GM21423 (cell line): ENCODE measurements around the gene ZNF652.

Experiments used
- ATAC-seq: cut with Tn5 transposase; IDR thresholded peaks from one replicate; pipeline ENCODE4 v1.9.1; 2021; ENCODE audit warnings: mild to moderate bottlenecking, moderate library complexity; ENCODE audit not compliant: unreplicated experiment

Gene ZNF652

GRCh38 chr17:49359990-49360795 lies 1.9 kb downstream of the ZNF652 start:
- no peak for ATAC-seq

GRCh38 chr17:49358641-49359247 lies 3.3 kb downstream of the ZNF652 start:
- ATAC-seq, result no peak

GRCh38 chr17:49357516-49357915 lies 4.5 kb downstream of the ZNF652 start:
- no peak for ATAC-seq

- no peak for ATAC-seq
Observed at GRCh38 chr17:49356320-49356719, 5.7 kb downstream of the ZNF652 start.

GRCh38 chr17:49353607-49354006 lies 8.4 kb downstream of the ZNF652 start:
- ATAC-seq, result no peak

- ATAC-seq, result no peak
Observed at GRCh38 chr17:49352587-49353154, 9.4 kb downstream of the ZNF652 start.

GRCh38 chr17:49351572-49352140 lies 10.4 kb downstream of the ZNF652 start:
- no peak for ATAC-seq

- no peak for ATAC-seq
Observed at GRCh38 chr17:49349541-49349940, 12.5 kb downstream of the ZNF652 start.

- ATAC-seq, result no peak
Observed at GRCh38 chr17:49344914-49345313, 17.1 kb downstream of the ZNF652 start.

GRCh38 chr17:49343273-49343672 lies 18.8 kb downstream of the ZNF652 start:
- ATAC-seq, result no peak

- peak; percentile 50 for ATAC-seq
Observed at GRCh38 chr17:49342575-49342936, 19.5 kb downstream of the ZNF652 start.

- ATAC-seq, result no peak
Observed at GRCh38 chr17:49341356-49341755, 20.7 kb downstream of the ZNF652 start.

- ATAC-seq, result no peak
Observed at GRCh38 chr17:49339354-49339753, 22.7 kb downstream of the ZNF652 start.

- no peak for ATAC-seq
Observed at GRCh38 chr17:49338883-49339282, 23.2 kb downstream of the ZNF652 start.

GRCh38 chr17:49337884-49338283 lies 24.2 kb downstream of the ZNF652 start:
- no peak for ATAC-seq

GRCh38 chr17:49334744-49335512 lies 27.1 kb downstream of the ZNF652 start:
- no peak for ATAC-seq

- no peak for ATAC-seq
Observed at GRCh38 chr17:49333804-49334203, 28.2 kb downstream of the ZNF652 start.

GRCh38 chr17:49327835-49328784 lies 33.9 kb downstream of the ZNF652 start:
- no peak for ATAC-seq

- ATAC-seq, result no peak
Observed at GRCh38 chr17:49325980-49326379, 36.1 kb downstream of the ZNF652 start.

- no peak for ATAC-seq
Observed at GRCh38 chr17:49318435-49318965, 43.5 kb downstream of the ZNF652 start.
